ENCODE measurements around the gene SAMD3.

The SAMD3 gene

DNA sequence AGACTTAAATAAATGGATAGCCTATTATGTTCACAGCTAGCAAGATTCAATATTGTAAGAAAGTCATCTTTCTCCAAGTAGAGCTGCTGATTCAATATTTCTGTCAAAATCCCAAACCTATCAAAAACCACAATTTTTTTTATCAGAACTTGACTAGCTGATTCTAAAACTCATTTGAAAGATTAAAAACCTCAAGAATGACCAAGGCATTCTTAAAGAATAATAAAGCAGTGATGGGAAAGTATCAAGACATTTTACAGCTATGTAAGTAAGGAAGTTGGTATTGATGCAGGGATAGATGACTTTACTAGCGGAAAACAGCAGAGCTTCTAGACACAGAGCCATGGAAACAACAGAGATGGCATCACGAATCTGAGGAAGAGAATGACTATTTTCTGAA is 64.7 kb downstream of the SAMD3 start:
- Histone ChIP-seq H3K9ac (ENCODE audit: low read depth, low read length, poor library complexity, severe bottlenecking) (no peak overlapping the region), H3K4me2 (ENCODE audit: low read depth, low read length, poor library complexity, severe bottlenecking) (no peak overlapping the region), H3K79me2 (ENCODE audit: insufficient read depth, low read length) (no peaks in the 10 kb centered on the region), H2AFZ (ENCODE audit: low read length) (no peak overlapping the region), H3K4me1 (ENCODE audit: insufficient read depth, low read length, poor library complexity, severe bottlenecking) (no peaks in the 10 kb centered on the region), H3K36me3 (ENCODE audit: insufficient read depth, low read length) (no peaks in the 10 kb centered on the region), H3K4me3 (ENCODE audit: low read length, poor library complexity, severe bottlenecking) (no peak overlapping the region), H3K9me2 (replicated peaks; ENCODE audit: low read depth, low read length) (no peaks in the 10 kb centered on the region), H3K9me3 (ENCODE audit: insufficient read depth, low read depth, low read length) (no peaks in the 10 kb centered on the region), H4K20me1 (ENCODE audit: insufficient read depth, low read length, poor library complexity, severe bottlenecking) (no peaks in the 10 kb centered on the region), H3F3A (ENCODE audit: low read depth) (no peaks in the 10 kb centered on the region), H3K27me3 (ENCODE audit: insufficient read depth, low read length, poor library complexity, severe bottlenecking) (no peaks in the 10 kb centered on the region)
- no peak for TF ChIP-seq EZH2phosphoT487 (IDR thresholded peaks at IDR 0.05; ENCODE audit: borderline replicate concordance)
- TF ChIP-seq, protein P1, sequence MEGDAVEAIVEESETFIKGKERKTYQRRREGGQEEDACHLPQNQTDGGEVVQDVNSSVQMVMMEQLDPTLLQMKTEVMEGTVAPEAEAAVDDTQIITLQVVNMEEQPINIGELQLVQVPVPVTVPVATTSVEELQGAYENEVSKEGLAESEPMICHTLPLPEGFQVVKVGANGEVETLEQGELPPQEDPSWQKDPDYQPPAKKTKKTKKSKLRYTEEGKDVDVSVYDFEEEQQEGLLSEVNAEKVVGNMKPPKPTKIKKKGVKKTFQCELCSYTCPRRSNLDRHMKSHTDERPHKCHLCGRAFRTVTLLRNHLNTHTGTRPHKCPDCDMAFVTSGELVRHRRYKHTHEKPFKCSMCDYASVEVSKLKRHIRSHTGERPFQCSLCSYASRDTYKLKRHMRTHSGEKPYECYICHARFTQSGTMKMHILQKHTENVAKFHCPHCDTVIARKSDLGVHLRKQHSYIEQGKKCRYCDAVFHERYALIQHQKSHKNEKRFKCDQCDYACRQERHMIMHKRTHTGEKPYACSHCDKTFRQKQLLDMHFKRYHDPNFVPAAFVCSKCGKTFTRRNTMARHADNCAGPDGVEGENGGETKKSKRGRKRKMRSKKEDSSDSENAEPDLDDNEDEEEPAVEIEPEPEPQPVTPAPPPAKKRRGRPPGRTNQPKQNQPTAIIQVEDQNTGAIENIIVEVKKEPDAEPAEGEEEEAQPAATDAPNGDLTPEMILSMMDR (conservative IDR thresholded peaks at IDR 0.05; ENCODE audit: low read length), result no peak

GRCh38 chr6:130156908-130157307 is 65.8 kb downstream of the SAMD3 start:
- TF ChIP-seq, protein P1 (conservative IDR thresholded peaks at IDR 0.05; ENCODE audit: low read length), result no peak
- TF ChIP-seq EZH2phosphoT487 (IDR thresholded peaks at IDR 0.05; ENCODE audit: borderline replicate concordance), result no peak
- no peaks in the 10 kb centered on the region for H3K9me3 ChIP-seq (ENCODE audit: insufficient read depth, low read depth, low read length)
- H3K79me2 ChIP-seq (ENCODE audit: insufficient read depth, low read length), result no peaks in the 10 kb centered on the region
- no peak overlapping the region for H3K9ac ChIP-seq (ENCODE audit: low read depth, low read length, poor library complexity, severe bottlenecking)
- no peaks in the 10 kb centered on the region for H3K9me2 ChIP-seq (replicated peaks; ENCODE audit: low read depth, low read length)
- H4K20me1 ChIP-seq (ENCODE audit: insufficient read depth, low read length, poor library complexity, severe bottlenecking), result no peaks in the 10 kb centered on the region
- H3K4me3 ChIP-seq (ENCODE audit: low read length, poor library complexity, severe bottlenecking), result no peak overlapping the region
- H3K27me3 ChIP-seq (ENCODE audit: insufficient read depth, low read length, poor library complexity, severe bottlenecking), result no peaks in the 10 kb centered on the region
- no peaks in the 10 kb centered on the region for H3F3A ChIP-seq (ENCODE audit: low read depth)
- no peak overlapping the region for H2AFZ ChIP-seq (ENCODE audit: low read length)
- H3K4me2 ChIP-seq (ENCODE audit: low read depth, low read length, poor library complexity, severe bottlenecking), result no peak overlapping the region
- no peaks in the 10 kb centered on the region for H3K4me1 ChIP-seq (ENCODE audit: insufficient read depth, low read length, poor library complexity, severe bottlenecking)
- no peaks in the 10 kb centered on the region for H3K36me3 ChIP-seq (ENCODE audit: insufficient read depth, low read length)

- no peaks in the 10 kb centered on the region for H3K79me2 ChIP-seq (ENCODE audit: insufficient read depth, low read length)
- TF ChIP-seq EZH2phosphoT487 (IDR thresholded peaks at IDR 0.05; ENCODE audit: borderline replicate concordance), result no peak
- TF ChIP-seq, protein P1 (conservative IDR thresholded peaks at IDR 0.05; ENCODE audit: low read length), result no peak
- no peaks in the 10 kb centered on the region for H3K9me3 ChIP-seq (ENCODE audit: insufficient read depth, low read depth, low read length)
- H3K4me3 ChIP-seq (ENCODE audit: low read length, poor library complexity, severe bottlenecking), result no peak overlapping the region
- no peaks in the 10 kb centered on the region for H4K20me1 ChIP-seq (ENCODE audit: insufficient read depth, low read length, poor library complexity, severe bottlenecking)
- H3K4me1 ChIP-seq (ENCODE audit: insufficient read depth, low read length, poor library complexity, severe bottlenecking), result no peaks in the 10 kb centered on the region
- no peak overlapping the region for H3K9ac ChIP-seq (ENCODE audit: low read depth, low read length, poor library complexity, severe bottlenecking)
- H3K4me2 ChIP-seq (ENCODE audit: low read depth, low read length, poor library complexity, severe bottlenecking), result no peak overlapping the region
- no peaks in the 10 kb centered on the region for H3F3A ChIP-seq (ENCODE audit: low read depth)
- H3K27me3 ChIP-seq (ENCODE audit: insufficient read depth, low read length, poor library complexity, severe bottlenecking), result no peaks in the 10 kb centered on the region
- H3K9me2 ChIP-seq (replicated peaks; ENCODE audit: low read depth, low read length), result no peaks in the 10 kb centered on the region
- no peaks in the 10 kb centered on the region for H3K36me3 ChIP-seq (ENCODE audit: insufficient read depth, low read length)
- H2AFZ ChIP-seq (ENCODE audit: low read length), result no peak overlapping the region
Measured at GRCh38 chr6:130152908-130153510, 69.7 kb downstream of the SAMD3 start.
